Endometrium (tissue), 2 donors: ENCODE data around the gene USP38.
A peak's percentile ranks its signal among the peaks of the same experiment; 100 is the strongest.
"Not testable (repeated sequence)": the region's sequence is repeated elsewhere in the genome, so short reads cannot be mapped to it uniquely, and the experiment has no call there.

Experiments
- FAIRE-seq: peaks from 2 replicates; lab custom pipeline; 2012; peaks lifted over from hg19 to GRCh38; lab: Jason Lieb, UNC
- donor health status: control.
- donor health status: control.

USP38 gene

DNA sequence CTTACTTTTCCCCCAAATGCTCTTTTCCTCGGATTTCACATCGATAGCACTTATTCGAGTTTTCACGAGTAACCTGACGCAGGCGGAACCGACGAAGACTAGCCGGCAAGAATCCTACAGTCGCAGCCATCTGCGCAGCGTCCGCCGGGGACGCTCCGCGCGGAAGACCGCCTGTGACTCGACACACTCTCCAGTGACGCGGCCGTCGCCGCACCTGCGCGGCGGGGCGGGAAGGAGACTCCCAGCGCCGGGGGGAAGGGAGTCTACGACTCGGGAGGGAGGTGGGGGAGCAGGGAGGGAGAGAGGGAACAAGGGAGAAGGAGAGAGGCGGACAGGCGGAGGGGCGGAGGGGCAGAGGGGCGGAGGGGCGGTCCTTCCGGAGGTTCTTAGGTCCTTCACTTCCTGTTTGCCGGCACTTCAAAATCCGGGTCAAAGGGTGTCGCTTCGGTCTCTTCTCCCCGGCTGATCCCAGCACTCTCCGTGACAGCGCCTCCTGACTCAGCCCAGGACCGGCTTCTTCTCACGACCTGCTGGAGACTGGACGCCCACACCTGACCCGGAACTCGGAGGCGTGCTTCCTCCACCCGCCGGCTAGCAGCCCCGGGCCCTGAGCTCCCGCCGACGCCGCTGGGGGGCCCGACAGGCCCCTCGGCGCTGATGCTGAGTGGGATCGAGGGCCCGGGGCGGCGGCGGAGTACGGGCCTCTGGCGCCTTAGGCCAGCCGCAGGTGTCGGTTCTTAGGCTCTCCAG, at the start of gene USP38:
TSS of gene USP38 (plus strand) at position 415 of the 750 bp plus-strand sequence. CDS start 534 bp downstream, outside the sequence.
- no peak for FAIRE-seq

DNA sequence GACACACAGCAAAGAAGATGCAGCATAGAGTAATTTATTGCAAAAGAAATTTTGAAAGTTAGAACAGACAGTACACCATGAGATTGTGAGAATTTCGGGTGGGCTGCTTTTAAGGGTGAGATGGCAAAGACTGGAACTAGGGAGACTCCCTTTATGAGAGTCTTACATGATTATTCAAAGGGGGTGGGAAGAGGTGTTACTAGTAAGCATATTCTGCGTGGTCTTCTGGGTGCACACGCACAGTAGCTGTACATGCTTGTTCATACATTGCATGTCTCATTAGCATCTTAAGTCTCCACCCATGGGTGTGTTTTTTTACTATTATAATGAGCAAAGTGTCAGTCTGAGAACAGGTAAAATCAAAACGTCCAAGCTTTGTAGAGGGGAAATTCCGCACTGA, 49.4 kb upstream of the USP38 start:
- FAIRE-seq: no peak

GRCh38 chr4:143140696-143141095, 44.0 kb upstream of the USP38 start:
- no peak for FAIRE-seq

- FAIRE-seq: no peak
Observed at GRCh38 chr4:143148521-143148920, 36.2 kb upstream of the USP38 start.

GRCh38 chr4:143156853-143157252, 27.9 kb upstream of the USP38 start:
- FAIRE-seq: no peak

GRCh38 chr4:143163614-143164013, 21.1 kb upstream of the USP38 start:
- FAIRE-seq: no peak

GRCh38 chr4:143166722-143167121, 18.0 kb upstream of the USP38 start:
- not testable (repeated sequence) for FAIRE-seq

DNA sequence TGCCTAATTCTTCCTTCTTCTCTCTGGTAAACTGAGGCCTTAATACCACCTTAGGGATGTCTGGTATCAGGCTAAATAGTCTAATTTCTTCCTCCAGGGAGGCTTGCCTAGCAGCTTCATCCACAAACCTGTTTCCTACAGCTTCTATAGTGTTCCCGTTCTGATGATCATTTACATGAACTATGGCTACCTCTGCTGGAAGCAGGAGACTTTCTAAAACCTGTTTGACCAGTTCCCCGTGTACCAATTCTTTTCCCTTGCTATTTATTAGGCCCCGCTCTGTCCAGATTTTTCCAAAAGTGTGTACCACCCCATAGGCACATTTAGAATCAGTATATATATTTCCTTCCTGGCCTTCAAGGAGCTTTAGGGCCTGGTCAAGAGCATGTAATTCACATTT, 5.8 kb upstream of the USP38 start:
- no peak for FAIRE-seq

GRCh38 chr4:143183513-143184216, 1.1 kb upstream of the USP38 start:
- no peak for FAIRE-seq

GRCh38 chr4:143184217-143184502, 557 bp upstream of the USP38 start:
- FAIRE-seq: no peak

DNA sequence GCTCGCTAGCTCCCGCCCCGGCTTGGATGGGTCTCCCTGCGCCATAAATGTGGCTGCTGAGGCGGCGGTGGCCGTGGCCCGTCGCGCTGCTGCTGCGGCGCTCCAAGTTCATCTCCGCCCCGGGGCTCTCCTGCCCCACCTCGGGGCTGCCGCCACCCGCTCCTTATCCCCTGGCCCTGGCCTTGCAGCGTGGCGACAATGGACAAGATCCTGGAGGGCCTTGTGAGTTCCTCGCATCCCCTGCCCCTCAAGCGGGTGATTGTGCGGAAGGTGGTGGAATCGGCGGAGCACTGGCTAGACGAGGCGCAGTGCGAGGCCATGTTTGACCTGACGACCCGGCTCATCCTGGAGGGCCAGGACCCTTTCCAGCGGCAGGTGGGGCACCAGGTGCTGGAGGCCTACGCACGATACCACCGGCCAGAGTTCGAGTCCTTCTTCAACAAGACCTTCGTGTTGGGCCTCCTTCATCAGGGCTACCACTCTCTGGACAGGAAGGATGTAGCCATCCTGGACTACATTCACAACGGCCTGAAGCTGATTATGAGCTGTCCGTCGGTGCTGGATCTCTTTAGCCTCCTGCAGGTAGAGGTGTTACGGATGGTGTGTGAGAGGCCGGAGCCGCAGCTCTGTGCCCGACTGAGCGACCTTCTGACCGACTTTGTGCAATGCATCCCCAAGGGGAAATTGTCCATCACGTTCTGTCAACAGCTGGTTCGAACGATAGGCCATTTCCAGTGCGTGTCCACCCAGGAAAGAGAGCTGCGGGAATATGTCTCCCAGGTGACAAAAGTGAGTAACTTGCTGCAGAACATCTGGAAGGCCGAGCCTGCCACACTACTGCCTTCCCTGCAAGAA, 763 bp downstream of the USP38 start:
- FAIRE-seq: no peak

DNA sequence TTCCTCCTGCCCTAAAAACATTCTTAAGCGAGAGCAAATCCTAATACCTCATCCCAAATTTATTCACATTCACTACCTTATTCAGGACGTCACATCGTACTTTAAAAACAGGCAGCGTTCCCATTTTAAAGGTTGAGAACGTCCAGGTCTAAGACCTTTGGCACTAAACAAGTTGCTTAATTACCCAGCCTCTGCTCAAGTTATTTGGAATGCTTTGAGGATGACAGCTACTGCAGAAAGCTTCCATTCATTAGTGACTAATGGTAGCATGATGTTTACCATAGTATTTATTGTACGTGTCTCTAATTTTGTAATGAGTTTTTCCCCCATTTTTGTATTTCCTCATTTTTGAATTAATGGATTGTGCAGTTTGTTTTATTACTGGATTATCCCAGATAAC, 1.5 kb downstream of the USP38 start:
- no peak for FAIRE-seq

- FAIRE-seq: no peak
Observed at GRCh38 chr4:143186649-143187048, 1.9 kb downstream of the USP38 start.

DNA sequence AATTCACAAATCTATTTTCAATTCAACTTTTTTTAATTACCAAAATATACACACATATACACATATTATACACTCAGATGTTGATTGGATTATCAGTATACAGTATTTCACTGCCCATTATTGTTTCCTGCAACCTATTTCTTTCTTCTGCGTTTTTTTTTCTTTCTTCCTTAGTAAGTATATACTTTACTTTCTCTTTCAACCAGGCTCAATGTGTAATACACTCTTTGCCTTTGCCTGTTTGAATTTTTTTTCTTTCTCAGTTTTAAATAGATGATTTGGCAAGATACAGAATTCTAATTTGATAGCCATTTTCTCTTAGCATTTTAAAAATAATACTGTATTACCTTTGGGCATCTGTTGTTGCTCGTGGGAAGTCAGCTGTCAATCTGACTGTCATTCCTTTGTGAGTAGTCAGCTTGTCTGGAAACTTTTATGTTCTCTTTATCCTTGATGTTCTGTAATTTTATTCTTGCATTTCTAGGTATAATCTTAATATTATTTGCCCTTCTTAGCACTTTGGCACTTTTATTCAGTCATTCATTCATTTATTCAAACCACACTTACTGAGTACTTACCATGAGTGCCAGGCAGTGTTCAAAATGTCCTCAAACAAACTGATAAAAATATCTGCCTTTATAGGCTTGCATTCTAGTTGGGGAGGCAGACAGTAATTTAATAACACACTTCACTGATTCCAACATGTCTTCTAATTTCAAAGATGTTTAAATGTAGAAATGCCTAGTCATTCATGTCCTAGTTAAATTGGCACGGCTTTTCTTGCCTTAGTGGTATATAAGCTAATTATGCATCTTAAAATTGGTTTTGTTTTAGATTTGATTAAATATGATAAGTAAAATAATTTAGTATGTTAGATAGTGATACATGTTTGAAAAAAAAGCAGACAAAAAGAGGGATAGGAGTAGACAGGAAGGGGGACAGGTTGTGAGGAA, 3.7 kb downstream of the USP38 start:
- FAIRE-seq: peak; percentile 26

DNA sequence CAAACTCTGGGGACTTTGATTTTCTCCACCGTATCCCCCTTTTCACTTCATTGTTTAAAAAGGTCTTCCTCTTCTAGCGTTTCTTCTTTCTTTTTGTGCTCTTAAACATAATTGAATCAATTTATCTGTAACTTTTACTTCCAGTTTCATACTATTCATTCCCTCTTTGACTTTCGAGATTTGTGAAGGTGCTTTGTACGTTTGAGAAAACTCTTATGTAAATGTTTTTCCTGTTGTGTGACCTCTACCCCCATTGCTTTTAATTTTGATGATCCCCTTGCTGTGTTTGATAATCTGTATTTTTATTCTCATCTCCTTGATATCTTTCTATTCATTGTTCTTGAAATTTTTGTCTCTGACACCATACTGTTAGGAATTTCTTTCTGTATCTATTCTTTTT, 4.8 kb downstream of the USP38 start:
- FAIRE-seq: no peak

DNA sequence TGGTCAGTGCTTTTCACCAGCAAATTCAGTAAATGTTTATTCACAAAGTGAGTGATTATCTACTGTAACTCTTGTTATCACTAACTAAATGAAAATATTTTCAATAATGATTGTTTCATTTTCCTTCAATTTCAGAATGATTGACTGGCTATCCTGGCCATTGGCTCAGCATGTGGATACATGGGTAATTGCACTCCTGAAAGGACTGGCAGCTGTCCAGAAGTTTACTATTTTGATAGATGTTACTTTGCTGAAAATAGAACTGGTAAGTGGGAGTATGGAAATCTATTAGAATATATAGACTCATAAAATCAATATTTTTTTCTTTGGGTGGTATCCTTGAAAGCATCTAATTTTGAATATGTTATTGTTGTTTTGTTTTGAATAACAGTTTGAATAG, 10.9 kb downstream of the USP38 start:
- FAIRE-seq: no peak

- FAIRE-seq: no peak
Observed at GRCh38 chr4:143196323-143196722, 11.6 kb downstream of the USP38 start.

GRCh38 chr4:143199503-143199902, 14.8 kb downstream of the USP38 start:
- FAIRE-seq: no peak

- no peak for FAIRE-seq
Observed at GRCh38 chr4:143202824-143203223, 18.1 kb downstream of the USP38 start.

GRCh38 chr4:143203577-143203976, 18.9 kb downstream of the USP38 start:
- FAIRE-seq: no peak

DNA sequence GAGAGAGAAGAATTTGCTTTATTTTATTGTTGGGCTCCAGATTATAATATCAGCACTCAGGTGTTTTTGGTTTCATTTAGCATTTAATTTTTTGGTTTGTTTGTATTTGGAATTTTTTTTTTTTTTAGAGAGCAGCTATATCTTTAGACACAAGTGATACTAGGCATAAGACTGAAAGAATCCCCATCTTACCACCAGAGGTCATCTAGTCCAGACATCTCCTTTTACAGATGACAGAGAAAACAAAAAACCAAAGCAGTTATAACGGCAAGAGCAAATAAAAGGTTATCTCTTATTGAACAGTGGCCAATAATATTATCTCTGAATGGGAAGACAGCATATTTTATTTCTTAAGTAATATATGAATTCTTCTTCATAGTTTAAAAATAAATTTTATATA, 22.8 kb downstream of the USP38 start:
- FAIRE-seq: peak; percentile 59

GRCh38 chr4:143212566-143212965, 27.8 kb downstream of the USP38 start:
- peak; percentile 50 for FAIRE-seq
